Activated CD4-positive, alpha-beta T cell treated with anti-CD3 and anti-CD28 coated beads, Interleukin-2, amount 10 ng/mL, durations not matched to agents 7 days and 5 days (primary cell): ENCODE measurements around the gene IQCH. TPM values are rescaled to one million over a fixed set of nuclear protein-coding genes. Genes with fewer than 3 reads are reported as not detected.

Source experiments
- CTCF ChIA-PET: fragments of 350-600 bp; sonication (Branson Sonifier 250); formaldehyde crosslinking; loops from one replicate; lab custom pipeline; 2021; ENCODE audit warnings: antibody characterized with exemption; lab: Charles Lee
- POLR2A ChIA-PET: fragments of 350-600 bp; sonication (Branson Sonifier 250); formaldehyde crosslinking; loops from one replicate; lab custom pipeline; 2021; ENCODE audit warnings: antibody characterized with exemption; lab: Charles Lee
- DNase-seq: peaks from one replicate; pipeline ENCODE4 v3.0.0-alpha.2; 2020
- H3K27ac Mint-ChIP-seq: one replicate; pipeline ENCODE4 v1.8.0; 2021; ENCODE audit warnings: mild to moderate bottlenecking, moderate library complexity, mixed read lengths
- H3K27me3 Mint-ChIP-seq: one replicate; pipeline ENCODE4 v1.8.0; 2021; ENCODE audit warnings: mixed read lengths
- H3K36me3 Mint-ChIP-seq: one replicate; pipeline ENCODE4 v1.8.0; 2021; ENCODE audit warnings: low read depth, mixed read lengths
- H3K4me1 Mint-ChIP-seq: one replicate; pipeline ENCODE4 v1.8.0; 2021; ENCODE audit warnings: mixed read lengths
- H3K4me3 Mint-ChIP-seq: one replicate; pipeline ENCODE4 v1.8.0; 2021; ENCODE audit warnings: mild to moderate bottlenecking, moderate library complexity, mixed read lengths
- H3K9me3 Mint-ChIP-seq: one replicate; pipeline ENCODE4 v1.8.0; 2021; ENCODE audit warnings: mixed read lengths
- total RNA-seq, 2 experiments: library from RNA; stranded (reverse); gene quantifications; one replicate each; pipeline ENCODE4 v1.2.3, GENCODE V29; 2021

IQCH gene
- total RNA-seq, 2 experiments from 2014 or later = 0.77 to 0.89 TPM

DNA sequence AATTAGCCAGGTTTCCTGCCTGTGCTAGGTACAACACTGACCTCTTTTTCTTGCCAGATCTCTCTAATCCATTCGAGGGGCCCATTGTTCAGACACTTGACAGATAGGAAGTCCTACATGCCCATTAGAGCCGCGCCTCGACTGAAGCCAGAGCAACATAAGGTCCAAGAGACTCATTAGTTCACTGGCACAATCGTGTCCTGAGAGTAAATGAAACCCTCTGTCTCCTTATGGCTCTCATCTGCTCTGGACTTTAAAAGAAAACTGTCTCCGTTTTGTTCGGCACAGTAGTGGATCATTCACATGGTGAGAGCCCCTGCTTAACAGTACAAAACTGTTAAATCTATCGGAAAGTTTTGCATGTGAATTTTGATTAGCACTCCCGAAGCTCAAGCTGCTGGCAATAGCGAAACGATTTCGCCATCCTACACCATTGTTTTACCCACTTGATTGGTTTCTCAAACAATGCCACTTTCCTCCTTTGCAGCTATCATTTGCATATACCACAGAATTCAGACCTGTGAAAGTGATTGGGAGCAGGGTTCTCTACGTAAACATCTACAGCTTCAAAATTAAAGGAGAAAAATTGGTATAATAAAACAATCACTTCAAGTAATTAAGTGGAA lies 247.4 kb downstream of the IQCH start:
- peaks cover 5% of the 10 kb centered on the region for H3K4me1 Mint-ChIP-seq
- ChIA-PET POLR2A (no interaction called here), CTCF (no interaction called here)
- no peaks in the 10 kb centered on the region for H3K36me3 Mint-ChIP-seq
- no peaks in the 10 kb centered on the region for H3K27me3 Mint-ChIP-seq
- H3K9me3 Mint-ChIP-seq = no peaks in the 10 kb centered on the region
- DNase-seq = no peak
- H3K4me3 Mint-ChIP-seq = no peak overlapping the region
- no peak overlapping the region for H3K27ac Mint-ChIP-seq

DNA sequence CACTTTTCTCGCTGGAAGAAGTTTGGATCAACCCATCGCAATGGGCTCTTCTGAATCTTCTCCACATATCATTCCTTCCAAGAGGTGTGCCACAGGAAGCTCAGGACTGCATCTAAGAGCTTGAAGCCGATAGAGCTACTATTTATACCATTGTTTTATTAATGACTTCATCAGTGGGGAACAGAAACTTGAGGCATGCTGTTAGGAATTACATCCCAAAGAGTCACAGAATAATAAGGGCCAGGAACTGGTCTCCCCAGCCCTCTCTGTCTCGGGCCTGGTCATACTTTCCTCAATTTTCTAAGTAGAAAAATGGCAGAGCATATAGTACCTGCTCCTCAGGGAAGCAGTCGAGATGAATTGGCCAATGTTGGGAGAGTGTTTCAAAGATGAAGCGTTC lies 249.5 kb downstream of the IQCH start:
- no peaks in the 10 kb centered on the region for H3K9me3 Mint-ChIP-seq
- no peak overlapping the region for H3K4me3 Mint-ChIP-seq
- H3K27me3 Mint-ChIP-seq = no peaks in the 10 kb centered on the region
- POLR2A ChIA-PET = no interaction called here
- no peak for DNase-seq
- H3K4me1 Mint-ChIP-seq = peaks cover 5% of the 10 kb centered on the region
- CTCF ChIA-PET = interaction anchor here (1.2 to 1.4 kb wide), 3 partner anchors 11 to 736 kb away, joined by 3 to 4 read pairs (median 3); no protein-coding TSS in a partner anchor
- H3K36me3 Mint-ChIP-seq = no peaks in the 10 kb centered on the region
- no peak overlapping the region for H3K27ac Mint-ChIP-seq

DNA sequence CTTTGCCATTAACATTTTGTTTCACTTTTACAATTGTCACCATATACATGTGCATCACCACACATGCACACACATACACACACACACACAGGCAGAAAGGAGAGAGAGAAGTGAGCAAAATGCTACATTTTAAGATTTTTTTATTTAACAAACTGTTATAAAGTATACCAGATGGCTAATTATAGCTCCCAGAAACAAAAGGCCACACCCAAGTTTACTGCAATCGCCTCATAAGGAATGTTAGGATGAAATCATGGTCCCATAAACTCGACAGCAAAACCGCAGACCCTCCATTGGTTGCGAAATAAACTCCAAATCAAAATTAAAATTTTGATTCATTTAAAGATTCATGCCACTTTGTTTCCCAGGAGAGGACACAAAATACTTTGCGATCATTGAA lies 250.2 kb downstream of the IQCH start:
- H3K27ac Mint-ChIP-seq = no peak overlapping the region
- DNase-seq = no peak
- no peak overlapping the region for H3K4me3 Mint-ChIP-seq
- H3K36me3 Mint-ChIP-seq = no peaks in the 10 kb centered on the region
- H3K27me3 Mint-ChIP-seq = no peaks in the 10 kb centered on the region
- CTCF ChIA-PET = interaction anchor here (0.6 to 1.3 kb wide), 4 partner anchors 16 to 735 kb away, joined by 3 read pairs; partner anchors contain the start of gene C15orf61
- POLR2A ChIA-PET = no interaction called here
- peaks cover 5% of the 10 kb centered on the region for H3K4me1 Mint-ChIP-seq
- no peaks in the 10 kb centered on the region for H3K9me3 Mint-ChIP-seq

DNA sequence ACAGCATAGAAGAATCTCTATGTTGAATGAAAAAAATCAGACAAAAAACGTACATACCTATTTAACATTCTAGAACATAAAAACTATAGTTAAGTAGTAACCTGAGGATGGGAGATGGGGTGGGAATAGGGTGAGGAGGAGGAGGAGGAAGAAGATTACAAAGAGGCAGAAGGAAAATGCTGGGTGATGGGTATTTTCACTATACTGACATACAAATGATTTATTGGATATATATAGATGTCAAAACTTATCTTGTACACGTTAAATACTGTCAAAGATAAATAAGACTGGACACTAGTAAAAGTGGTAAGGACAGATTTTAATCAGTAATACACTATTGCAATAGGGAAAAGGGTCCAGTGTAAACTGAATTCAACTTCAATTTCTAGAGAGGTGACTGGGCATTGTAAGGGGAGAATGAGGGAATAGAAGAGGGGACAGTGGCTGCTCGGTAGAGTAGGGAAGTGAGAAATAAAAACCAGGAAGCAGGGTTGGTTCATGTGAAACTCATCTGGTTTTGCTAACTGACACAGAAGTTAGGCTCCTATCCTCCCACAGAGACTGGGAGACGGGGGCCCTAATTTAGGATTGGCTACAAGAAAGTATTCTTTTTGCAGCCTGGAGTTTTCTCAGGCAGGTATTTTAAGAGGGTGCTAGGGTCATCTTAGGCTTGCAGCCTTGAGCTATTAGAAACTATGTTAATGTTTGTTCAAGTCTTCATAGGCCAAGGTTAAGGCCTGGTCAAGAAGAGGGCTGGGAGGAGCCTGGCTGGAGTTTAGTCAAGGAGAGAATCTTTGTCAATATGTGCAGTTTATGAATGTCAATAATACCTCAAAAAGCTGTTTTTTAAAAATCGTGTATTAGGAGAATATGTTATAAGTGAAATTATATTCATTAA lies 251.3 kb downstream of the IQCH start:
- H3K36me3 Mint-ChIP-seq = no peaks in the 10 kb centered on the region
- ChIA-PET POLR2A (no interaction called here), CTCF (no interaction called here)
- no peaks in the 10 kb centered on the region for H3K27me3 Mint-ChIP-seq
- peaks cover 5% of the 10 kb centered on the region for H3K4me1 Mint-ChIP-seq
- no peak overlapping the region for H3K4me3 Mint-ChIP-seq
- no peak overlapping the region for H3K27ac Mint-ChIP-seq
- DNase-seq = no peak
- H3K9me3 Mint-ChIP-seq = no peaks in the 10 kb centered on the region

DNA sequence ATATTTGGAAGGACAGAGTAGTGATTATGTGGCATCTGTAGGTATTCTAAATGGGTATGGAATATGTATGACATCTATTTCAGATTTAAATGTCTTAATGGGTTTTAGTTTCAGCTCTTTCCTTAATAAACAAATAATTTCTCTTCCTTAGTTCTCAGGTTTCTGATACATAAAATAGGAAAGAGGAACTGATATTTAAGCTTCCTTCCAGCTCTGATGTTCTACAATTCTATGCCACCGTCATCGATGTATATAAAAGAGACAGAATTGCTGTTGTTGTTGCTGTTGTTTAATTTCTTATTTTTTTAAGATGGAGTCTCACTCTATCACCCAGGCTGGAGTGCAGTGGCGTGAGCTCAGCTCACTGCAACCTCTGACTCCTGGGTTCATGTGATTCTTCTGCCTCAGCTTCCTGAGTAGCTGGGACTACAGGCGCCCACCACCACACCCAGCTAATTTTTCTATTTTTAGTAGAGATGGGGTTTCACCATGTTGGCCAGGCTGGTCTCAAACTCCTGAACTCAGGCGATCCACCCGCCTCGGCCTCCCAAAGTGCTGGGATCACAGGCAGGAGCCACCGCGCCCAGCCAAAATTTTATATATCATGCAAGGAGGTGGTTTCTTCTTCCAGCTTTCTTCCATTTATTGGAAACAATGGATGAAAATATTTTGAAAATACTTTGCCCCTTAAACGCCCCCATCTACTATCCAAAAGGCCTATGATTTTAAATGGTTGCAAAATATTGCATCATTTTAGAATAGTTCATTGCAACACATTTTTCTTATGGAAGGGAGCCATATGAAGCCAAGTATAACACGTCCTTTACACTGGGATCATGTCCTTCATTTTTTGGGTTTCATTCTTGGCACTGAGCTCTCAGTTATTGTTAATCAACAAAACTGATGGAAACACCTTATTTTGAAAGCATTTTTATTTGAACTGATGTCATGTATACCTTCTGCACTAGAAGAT lies 252.5 kb downstream of the IQCH start:
- no peak for DNase-seq
- Mint-ChIP-seq H3K36me3 (no peaks in the 10 kb centered on the region), H3K27me3 (no peaks in the 10 kb centered on the region), H3K9me3 (no peaks in the 10 kb centered on the region), H3K4me3 (no peak overlapping the region), H3K4me1 (peaks cover 10% of the 10 kb centered on the region), H3K27ac (no peak overlapping the region)
- POLR2A ChIA-PET = no interaction called here
- CTCF ChIA-PET = interaction anchor here (1.7 kb wide), 1 partner anchor 21 kb away, joined by 3 read pairs; no protein-coding TSS in a partner anchor

DNA sequence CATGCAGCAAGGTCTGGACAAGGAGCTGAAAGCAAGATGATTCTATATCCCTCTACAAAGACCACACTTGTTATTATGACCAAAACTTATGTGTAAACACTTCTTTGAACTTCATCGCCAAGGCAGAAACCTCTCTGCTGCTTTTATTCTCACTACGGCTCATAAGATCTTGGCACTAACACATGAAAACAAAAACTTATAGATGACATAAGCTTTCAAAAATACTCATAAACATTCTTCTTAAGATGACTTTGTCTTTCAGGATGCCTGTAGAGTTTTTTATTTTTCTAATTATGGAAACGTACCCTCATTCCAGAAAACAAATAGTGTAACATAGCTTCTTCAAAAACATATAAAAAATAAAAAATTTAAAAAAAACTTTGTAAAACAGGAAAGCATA lies 253.8 kb downstream of the IQCH start:
- DNase-seq = no peak
- Mint-ChIP-seq H3K27me3 (no peaks in the 10 kb centered on the region), H3K27ac (no peak overlapping the region), H3K4me3 (no peak overlapping the region), H3K9me3 (no peaks in the 10 kb centered on the region), H3K36me3 (peaks cover 7% of the 10 kb centered on the region), H3K4me1 (peaks cover 12% of the 10 kb centered on the region)
- ChIA-PET POLR2A (no interaction called here), CTCF (interaction anchor here (1.7 kb wide), 1 partner anchor 19 kb away, joined by 3 read pairs; no protein-coding TSS in a partner anchor)

DNA sequence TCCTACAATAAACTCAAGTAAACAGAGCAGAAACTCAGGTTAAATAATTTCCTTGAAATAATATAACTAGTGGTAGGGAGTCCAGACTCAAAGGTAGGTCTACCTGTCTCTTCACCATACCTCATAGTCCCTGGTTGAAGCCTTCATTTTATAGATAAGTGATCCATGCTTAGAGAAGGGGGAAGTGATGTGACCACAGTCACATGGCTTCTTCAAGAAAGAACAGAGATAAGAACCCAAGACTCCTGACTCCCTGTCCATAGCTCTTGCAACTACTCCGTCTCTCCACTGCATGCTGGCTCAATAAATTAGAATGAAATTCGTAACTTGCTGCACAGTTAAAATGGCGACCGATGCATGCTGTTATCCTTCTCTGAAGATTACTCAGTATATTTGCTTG lies 255.3 kb downstream of the IQCH start:
- DNase-seq = no peak
- ChIA-PET POLR2A (no interaction called here), CTCF (no interaction called here)
- peaks cover 12% of the 10 kb centered on the region for H3K36me3 Mint-ChIP-seq
- no peak overlapping the region for H3K4me3 Mint-ChIP-seq
- H3K4me1 Mint-ChIP-seq = peaks cover 12% of the 10 kb centered on the region
- no peaks in the 10 kb centered on the region for H3K27me3 Mint-ChIP-seq
- no peak overlapping the region for H3K27ac Mint-ChIP-seq
- no peaks in the 10 kb centered on the region for H3K9me3 Mint-ChIP-seq

DNA sequence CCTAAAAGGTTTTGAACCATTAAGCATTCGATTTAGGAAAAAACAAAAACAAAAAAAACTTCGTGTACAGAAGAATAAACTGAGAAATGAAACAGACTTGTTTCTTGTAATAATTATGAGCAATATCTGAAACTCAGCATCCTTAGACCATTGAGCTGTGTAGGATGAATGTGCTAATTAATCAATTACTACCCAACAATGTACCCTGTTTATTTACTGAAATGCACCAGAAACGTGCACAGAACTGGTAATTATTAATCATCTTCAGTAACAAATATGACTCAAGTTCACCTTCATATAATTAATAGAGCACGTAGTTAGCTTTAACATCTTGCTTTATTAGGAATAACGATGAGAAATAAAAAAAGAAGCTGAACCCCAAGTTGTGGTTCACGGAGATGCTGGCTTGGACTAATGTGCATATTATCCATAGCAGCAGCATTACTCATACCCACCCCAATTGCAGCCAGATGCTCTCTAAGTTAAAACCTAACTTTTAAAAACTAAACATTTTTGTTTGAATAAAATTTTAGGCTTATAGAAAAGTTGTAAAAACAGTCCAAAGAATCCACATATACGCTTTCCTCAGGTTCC lies 256.1 kb downstream of the IQCH start:
- H3K4me3 Mint-ChIP-seq = no peak overlapping the region
- POLR2A ChIA-PET = no interaction called here
- no peak for DNase-seq

DNA sequence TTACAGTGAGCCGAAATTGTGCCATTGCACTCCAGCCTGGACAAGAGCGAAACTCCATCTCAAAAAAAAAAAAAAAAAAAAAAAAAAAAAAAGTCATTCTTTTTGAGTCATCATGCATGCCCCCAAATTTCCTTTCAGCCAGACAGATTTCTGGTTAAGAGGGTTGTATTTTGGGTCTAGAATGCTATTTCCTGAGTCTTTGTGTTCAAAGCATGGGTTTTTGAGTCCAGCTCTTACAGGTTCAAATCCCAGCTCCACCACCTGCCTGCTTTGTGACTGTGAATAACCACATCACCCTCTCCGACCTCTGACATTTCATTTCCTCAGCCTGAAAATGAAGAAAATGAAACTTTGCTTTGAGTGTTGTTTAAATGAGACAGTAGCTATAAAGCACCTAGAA lies 257.0 kb downstream of the IQCH start:
- CTCF ChIA-PET = no interaction called here

More for the DNA sequence above, 256.1 kb downstream of the IQCH start:
- Mint-ChIP-seq H3K27me3 (no peaks in the 10 kb centered on the region), H3K36me3 (peaks cover 12% of the 10 kb centered on the region), H3K9me3 (no peaks in the 10 kb centered on the region), H3K27ac (no peak overlapping the region), H3K4me1 (peaks cover 12% of the 10 kb centered on the region)
- CTCF ChIA-PET = no interaction called here

DNA sequence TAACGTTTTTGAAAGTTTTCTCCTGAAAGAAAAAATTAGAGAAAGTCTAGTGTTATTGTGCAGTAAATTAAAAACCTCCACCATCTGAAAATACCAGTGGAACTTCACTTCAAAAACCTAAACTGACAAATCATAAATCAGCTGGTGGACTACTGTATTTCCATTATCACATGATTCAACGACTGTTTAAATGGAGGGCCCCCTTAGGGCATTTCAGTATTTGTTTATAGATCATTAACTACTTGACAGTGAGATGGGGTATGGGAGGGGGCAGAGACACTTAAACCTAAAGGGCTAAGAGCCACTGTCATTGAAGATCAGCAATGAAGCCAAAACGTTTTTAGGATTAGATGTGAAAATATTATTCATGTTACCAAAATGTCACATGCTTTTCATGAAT lies 257.6 kb downstream of the IQCH start:
- ChIA-PET POLR2A (no interaction called here), CTCF (no interaction called here)
- Mint-ChIP-seq H3K36me3 (peaks cover 12% of the 10 kb centered on the region), H3K27ac (no peak overlapping the region), H3K4me3 (no peak overlapping the region), H3K27me3 (no peaks in the 10 kb centered on the region), H3K4me1 (peaks cover 7% of the 10 kb centered on the region), H3K9me3 (no peaks in the 10 kb centered on the region)
- DNase-seq = no peak

More for the DNA sequence above, 257.0 kb downstream of the IQCH start:
- Mint-ChIP-seq H3K9me3 (no peaks in the 10 kb centered on the region), H3K27me3 (no peaks in the 10 kb centered on the region), H3K27ac (no peak overlapping the region), H3K36me3 (peaks cover 12% of the 10 kb centered on the region), H3K4me1 (peaks cover 7% of the 10 kb centered on the region), H3K4me3 (no peak overlapping the region)
- POLR2A ChIA-PET = no interaction called here
- no peak for DNase-seq

DNA sequence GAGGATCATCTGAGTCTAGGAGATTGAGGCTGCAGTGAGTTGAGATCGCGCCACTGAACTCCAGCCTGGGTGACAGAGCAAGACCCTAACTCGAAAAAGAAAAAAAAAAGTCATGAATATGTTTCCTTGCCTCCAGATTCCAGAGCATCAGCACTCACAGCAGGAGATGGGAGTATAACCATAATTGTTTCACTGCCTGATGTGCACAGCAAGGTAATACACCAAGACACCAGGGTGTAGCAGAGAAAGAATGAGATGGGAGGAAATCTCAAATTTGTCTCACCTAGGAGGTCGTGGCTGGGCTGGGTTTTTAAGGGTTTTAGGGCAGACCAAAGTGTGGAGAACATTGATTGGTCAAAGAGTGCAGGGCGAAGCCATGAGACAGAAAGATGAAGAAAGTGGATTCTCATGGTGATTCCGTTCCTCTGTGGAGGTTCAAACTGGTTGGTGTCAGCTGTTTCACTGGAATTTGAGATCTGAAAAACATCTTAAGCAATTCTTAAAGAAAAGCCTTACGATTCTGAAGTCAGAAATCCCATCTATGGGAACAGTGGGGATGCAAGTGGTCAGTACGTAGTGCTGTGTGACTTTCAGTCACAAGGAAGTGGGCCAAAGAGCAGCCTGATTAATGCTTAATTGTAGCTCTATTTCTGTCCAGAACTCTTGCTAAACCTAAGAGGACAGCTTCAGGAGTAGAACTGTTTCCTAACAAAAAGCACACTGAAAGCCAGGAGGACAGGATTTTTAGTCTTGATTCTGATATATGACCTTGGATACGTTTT lies 258.5 kb downstream of the IQCH start:
- H3K27ac Mint-ChIP-seq = no peak overlapping the region

More for the DNA sequence above, 258.5 kb downstream of the IQCH start:
- Mint-ChIP-seq H3K27me3 (no peaks in the 10 kb centered on the region), H3K9me3 (no peaks in the 10 kb centered on the region), H3K4me1 (peaks cover 7% of the 10 kb centered on the region), H3K4me3 (no peak overlapping the region), H3K36me3 (peaks cover 12% of the 10 kb centered on the region)
- ChIA-PET CTCF (no interaction called here), POLR2A (no interaction called here)
- no peak for DNase-seq
